ENCODE measurements around the gene SEMA4G. TPM values are rescaled to one million over a fixed set of nuclear protein-coding genes. Genes with fewer than 3 reads are reported as not detected.

The SEMA4G gene
- total RNA-seq (2022; extraction: Qiagen RNA extraction; ENCODE audit: low read depth), result 7.2 to 10.3 TPM (median 9.2 TPM) in 5 replicates

GRCh38 chr10:100969187-100970075 lies at the start of gene SEMA4G:
Gene SEMA4G (plus strand): TSS chr10:100969504. CDS start chr10:100972913, 3,409 bp downstream.

GRCh38 chr10:100986952-100987684 lies 17.8 kb downstream of the SEMA4G start, which contains the start of the genes MRPL43 and TWNK:
Gene MRPL43 (minus strand): TSS chr10:100987497. CDS start chr10:100987443, 54 bp downstream.
Gene TWNK (plus strand): TSS chr10:100987543. CDS start chr10:100988211, 668 bp downstream.

GRCh38 chr10:100999742-101000126 lies 30.4 kb downstream of the SEMA4G start, which contains the start of gene LZTS2:
Gene LZTS2 (plus strand): TSS chr10:100999808. CDS start chr10:101002539, 2,731 bp downstream.

Other genes with a start within 250 kb of the SEMA4G start
- gene PAX2, start 223.9 kb upstream of the SEMA4G start, total RNA-seq (2022; extraction: Qiagen RNA extraction; ENCODE audit: low read depth), result 0.13 to 0.32 TPM (median 0.21 TPM) in 5 replicates
- gene SLF2, start 56.5 kb upstream of the SEMA4G start, total RNA-seq (2022; extraction: Qiagen RNA extraction; ENCODE audit: low read depth), result 8.3 to 12.7 TPM (median 10.8 TPM) in 5 replicates
- 86.9 to 102 TPM (median 95.6 TPM) in 5 replicates for gene MRPL43, start 18.0 kb downstream of the SEMA4G start, total RNA-seq (2022; extraction: Qiagen RNA extraction; ENCODE audit: low read depth)
- 42.6 to 55.5 TPM (median 45.8 TPM) in 5 replicates for gene TWNK, start 18.0 kb downstream of the SEMA4G start, total RNA-seq (2022; extraction: Qiagen RNA extraction; ENCODE audit: low read depth)
- gene LZTS2, start 30.3 kb downstream of the SEMA4G start, total RNA-seq (2022; extraction: Qiagen RNA extraction; ENCODE audit: low read depth), result 33.8 to 44.5 TPM (median 40.3 TPM) in 5 replicates
- gene PDZD7, start 61.6 kb downstream of the SEMA4G start, total RNA-seq (2022; extraction: Qiagen RNA extraction; ENCODE audit: low read depth), result 0.57 to 0.97 TPM (median 0.87 TPM) in 5 replicates
- 42.0 to 46.8 TPM (median 43.4 TPM) in 5 replicates for gene SFXN3, start 61.7 kb downstream of the SEMA4G start, total RNA-seq (2022; extraction: Qiagen RNA extraction; ENCODE audit: low read depth)
- gene KAZALD1, start 92.5 kb downstream of the SEMA4G start, total RNA-seq (2022; extraction: Qiagen RNA extraction; ENCODE audit: low read depth), result 2.2 to 3.2 TPM (median 2.8 TPM) in 5 replicates
- 0.05 TPM in 1 of 5 replicates, not detected in the others for gene TLX1, start 161.8 kb downstream of the SEMA4G start, total RNA-seq (2022; extraction: Qiagen RNA extraction; ENCODE audit: low read depth)